Testis (tissue), 2 donors: ENCODE measurements around the gene SEC14L1.

Experiments used
- POLR2A ChIP-seq: fragments of 450-650 bp; IDR thresholded peaks from one replicate; pipeline ENCODE4 v1.6.1; 2017; ENCODE audit warnings: antibody characterized with exemption, mild to moderate bottlenecking, moderate library complexity
- TF ChIP-seq, protein P1 (sequence below), 3 experiments: fragments of 450-650 bp in 2 of 3; fragments of 200-600 bp in 1 of 3; sonication (generic) in 1 of 3; IDR thresholded peaks; one replicate each; pipeline ENCODE4 v1.5.1; 2016 to 2019; ENCODE audit warnings: antibody characterized with exemption in 3 of 3, mild to moderate bottlenecking in 2 of 3, moderate library complexity in 1 of 3

DNA sequence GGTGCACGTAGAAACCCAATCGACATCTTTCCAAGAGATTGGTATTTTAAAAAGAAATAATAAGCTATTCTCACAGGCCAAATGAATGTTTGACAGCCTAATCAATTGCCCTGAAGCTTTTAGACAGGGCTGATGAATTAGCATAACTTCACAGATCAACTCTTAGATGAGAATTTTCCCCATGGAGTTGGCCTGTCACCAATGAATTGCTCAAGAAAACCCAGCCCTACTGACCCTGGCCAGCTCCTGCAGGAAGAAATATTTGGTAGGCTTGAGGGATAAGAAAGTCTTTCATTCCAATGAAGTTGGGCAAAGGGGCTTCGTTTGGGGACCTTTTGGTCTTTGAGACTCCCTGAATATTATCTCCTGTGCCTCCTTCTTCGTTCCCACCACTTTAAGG is 23.4 kb upstream of the SEC14L1 start:
- TF ChIP-seq, protein P1, sequence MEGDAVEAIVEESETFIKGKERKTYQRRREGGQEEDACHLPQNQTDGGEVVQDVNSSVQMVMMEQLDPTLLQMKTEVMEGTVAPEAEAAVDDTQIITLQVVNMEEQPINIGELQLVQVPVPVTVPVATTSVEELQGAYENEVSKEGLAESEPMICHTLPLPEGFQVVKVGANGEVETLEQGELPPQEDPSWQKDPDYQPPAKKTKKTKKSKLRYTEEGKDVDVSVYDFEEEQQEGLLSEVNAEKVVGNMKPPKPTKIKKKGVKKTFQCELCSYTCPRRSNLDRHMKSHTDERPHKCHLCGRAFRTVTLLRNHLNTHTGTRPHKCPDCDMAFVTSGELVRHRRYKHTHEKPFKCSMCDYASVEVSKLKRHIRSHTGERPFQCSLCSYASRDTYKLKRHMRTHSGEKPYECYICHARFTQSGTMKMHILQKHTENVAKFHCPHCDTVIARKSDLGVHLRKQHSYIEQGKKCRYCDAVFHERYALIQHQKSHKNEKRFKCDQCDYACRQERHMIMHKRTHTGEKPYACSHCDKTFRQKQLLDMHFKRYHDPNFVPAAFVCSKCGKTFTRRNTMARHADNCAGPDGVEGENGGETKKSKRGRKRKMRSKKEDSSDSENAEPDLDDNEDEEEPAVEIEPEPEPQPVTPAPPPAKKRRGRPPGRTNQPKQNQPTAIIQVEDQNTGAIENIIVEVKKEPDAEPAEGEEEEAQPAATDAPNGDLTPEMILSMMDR (IDR thresholded peaks at IDR 0.05), result no peak
- no peak for TF ChIP-seq POLR2A
